Upper lobe of left lung (tissue), 4 donors: ENCODE results near the gene LIG1.

ENCODE experiments used
- POLR2AphosphoS5 ChIP-seq, 2 donors: sonication (generic); formaldehyde crosslinking; IDR thresholded peaks; one replicate each; pipeline ENCODE4 v1.5.1; 2017; ENCODE audit warnings: antibody characterized with exemption in 2 of 2
- TF ChIP-seq, protein P1 (sequence below), 6 experiments: fragments of 450-650 bp in 4 of 6; fragments of 200-600 bp in 2 of 6; sonication (generic) in 2 of 6; IDR thresholded peaks; one replicate each; pipeline ENCODE4 v1.5.1; 2016 to 2019; ENCODE audit warnings: antibody characterized with exemption in 6 of 6

DNA sequence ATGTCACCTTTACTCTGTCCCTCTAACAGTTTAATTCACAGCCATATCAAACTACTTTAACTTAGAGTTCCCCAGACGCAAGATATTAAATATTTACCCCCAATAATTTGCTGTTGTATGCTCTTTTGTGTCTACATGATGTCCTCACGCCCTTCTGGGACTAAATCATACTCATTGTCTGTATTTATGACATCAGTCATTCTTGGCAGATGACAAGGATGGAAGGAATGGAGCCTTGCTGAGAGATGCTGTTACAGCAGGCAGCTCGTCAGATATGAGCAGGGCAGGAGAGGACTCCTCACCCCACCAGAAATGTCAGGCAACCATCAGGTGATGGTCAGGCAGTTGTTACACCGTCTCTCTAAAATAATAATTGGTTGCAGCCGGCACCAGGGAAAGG is 43.8 kb upstream of the LIG1 start:
- no peak for TF ChIP-seq POLR2AphosphoS5 (IDR thresholded peaks at IDR 0.05)
- TF ChIP-seq, protein P1, sequence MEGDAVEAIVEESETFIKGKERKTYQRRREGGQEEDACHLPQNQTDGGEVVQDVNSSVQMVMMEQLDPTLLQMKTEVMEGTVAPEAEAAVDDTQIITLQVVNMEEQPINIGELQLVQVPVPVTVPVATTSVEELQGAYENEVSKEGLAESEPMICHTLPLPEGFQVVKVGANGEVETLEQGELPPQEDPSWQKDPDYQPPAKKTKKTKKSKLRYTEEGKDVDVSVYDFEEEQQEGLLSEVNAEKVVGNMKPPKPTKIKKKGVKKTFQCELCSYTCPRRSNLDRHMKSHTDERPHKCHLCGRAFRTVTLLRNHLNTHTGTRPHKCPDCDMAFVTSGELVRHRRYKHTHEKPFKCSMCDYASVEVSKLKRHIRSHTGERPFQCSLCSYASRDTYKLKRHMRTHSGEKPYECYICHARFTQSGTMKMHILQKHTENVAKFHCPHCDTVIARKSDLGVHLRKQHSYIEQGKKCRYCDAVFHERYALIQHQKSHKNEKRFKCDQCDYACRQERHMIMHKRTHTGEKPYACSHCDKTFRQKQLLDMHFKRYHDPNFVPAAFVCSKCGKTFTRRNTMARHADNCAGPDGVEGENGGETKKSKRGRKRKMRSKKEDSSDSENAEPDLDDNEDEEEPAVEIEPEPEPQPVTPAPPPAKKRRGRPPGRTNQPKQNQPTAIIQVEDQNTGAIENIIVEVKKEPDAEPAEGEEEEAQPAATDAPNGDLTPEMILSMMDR (IDR thresholded peaks at IDR 0.05): no peak
